Measurements from ENCODE around the gene MEPE.

GRCh38 chr4:87804871-87805270, 27.9 kb upstream of the MEPE start:
- TF ChIP-seq, protein P1, sequence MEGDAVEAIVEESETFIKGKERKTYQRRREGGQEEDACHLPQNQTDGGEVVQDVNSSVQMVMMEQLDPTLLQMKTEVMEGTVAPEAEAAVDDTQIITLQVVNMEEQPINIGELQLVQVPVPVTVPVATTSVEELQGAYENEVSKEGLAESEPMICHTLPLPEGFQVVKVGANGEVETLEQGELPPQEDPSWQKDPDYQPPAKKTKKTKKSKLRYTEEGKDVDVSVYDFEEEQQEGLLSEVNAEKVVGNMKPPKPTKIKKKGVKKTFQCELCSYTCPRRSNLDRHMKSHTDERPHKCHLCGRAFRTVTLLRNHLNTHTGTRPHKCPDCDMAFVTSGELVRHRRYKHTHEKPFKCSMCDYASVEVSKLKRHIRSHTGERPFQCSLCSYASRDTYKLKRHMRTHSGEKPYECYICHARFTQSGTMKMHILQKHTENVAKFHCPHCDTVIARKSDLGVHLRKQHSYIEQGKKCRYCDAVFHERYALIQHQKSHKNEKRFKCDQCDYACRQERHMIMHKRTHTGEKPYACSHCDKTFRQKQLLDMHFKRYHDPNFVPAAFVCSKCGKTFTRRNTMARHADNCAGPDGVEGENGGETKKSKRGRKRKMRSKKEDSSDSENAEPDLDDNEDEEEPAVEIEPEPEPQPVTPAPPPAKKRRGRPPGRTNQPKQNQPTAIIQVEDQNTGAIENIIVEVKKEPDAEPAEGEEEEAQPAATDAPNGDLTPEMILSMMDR (conservative IDR thresholded peaks at IDR 0.05; ENCODE audit: low read length): no peak
- TF ChIP-seq EZH2phosphoT487 (IDR thresholded peaks at IDR 0.05; ENCODE audit: borderline replicate concordance, low read depth, low read length): no peak
